Neuronal stem cell (in vitro differentiated cells): ENCODE results near the gene UXS1.
A peak's percentile ranks its signal among the peaks of the same experiment; 100 is the strongest.

Experiments
- DNase-seq: peaks from one replicate; pipeline ENCODE4 v3.0.0-alpha.2; 2013; ENCODE audit warnings: low spot score
- H2AFZ ChIP-seq: one replicate; pipeline ENCODE4 v1.6.1; 2013; ENCODE audit warnings: mild to moderate bottlenecking, low read length, inconsistent platforms
- H2AK5ac ChIP-seq: 2 replicates; pipeline ENCODE4 v1.6.1; 2013; ENCODE audit warnings: low read depth, mild to moderate bottlenecking, inconsistent platforms, low read length, moderate library complexity, mixed read lengths
- H2BK120ac ChIP-seq: 2 replicates; pipeline ENCODE4 v1.6.1; 2013; ENCODE audit warnings: low read depth, mild to moderate bottlenecking, inconsistent platforms, low read length, moderate library complexity, mixed read lengths
- H2BK12ac ChIP-seq: one replicate; pipeline ENCODE4 v1.6.1; 2013; ENCODE audit warnings: low read length, inconsistent platforms
- H2BK15ac ChIP-seq: 2 replicates; pipeline ENCODE4 v1.6.1; 2013; ENCODE audit warnings: mild to moderate bottlenecking, low read length, inconsistent platforms, mixed read lengths
- H2BK5ac ChIP-seq: one replicate; pipeline ENCODE4 v1.6.1; 2013; ENCODE audit warnings: inconsistent platforms, mild to moderate bottlenecking, low read length, moderate library complexity
- H3K14ac ChIP-seq: one replicate; pipeline ENCODE4 v1.6.1; 2013; ENCODE audit warnings: low read length, inconsistent platforms
- H3K18ac ChIP-seq: 2 replicates; pipeline ENCODE4 v1.6.1; 2013; ENCODE audit warnings: low read length, inconsistent platforms
- H3K23ac ChIP-seq: 2 replicates; pipeline ENCODE4 v1.6.1; 2013; ENCODE audit warnings: low read depth, mild to moderate bottlenecking, mixed read lengths, low read length, inconsistent platforms; ENCODE audit not compliant: poor library complexity
- H3K27ac ChIP-seq: replicated peaks from 3 replicates; pipeline ENCODE4 v1.5.1; 2013; ENCODE audit warnings: low read length, inconsistent platforms
- H3K27me3 ChIP-seq, 3 experiments: 2 replicates each; pipeline ENCODE4 v1.6.1; 2013; ENCODE audit warnings: low read length in 3 of 3, mild to moderate bottlenecking in 2 of 3, inconsistent platforms in 1 of 3, low read depth in 1 of 3, mixed read lengths in 1 of 3, moderate library complexity in 1 of 3; ENCODE audit not compliant: control insufficient read depth in 3 of 3, insufficient read depth in 3 of 3
- H3K36me3 ChIP-seq, 2 donors: replicated peaks in 1 of 2; 2 replicates each; pipeline ENCODE4 v1.6.1; 2013; ENCODE audit warnings: low read length in 2 of 2; ENCODE audit not compliant: control insufficient read depth in 2 of 2, insufficient read depth in 2 of 2
- H3K4ac ChIP-seq: 2 replicates; pipeline ENCODE4 v1.6.1; 2013; ENCODE audit warnings: inconsistent platforms, mild to moderate bottlenecking, low read length, moderate library complexity
- H3K4me1 ChIP-seq, 2 donors: 1 replicate in 1 of 2; 2 replicates in 1 of 2; pipeline ENCODE4 v1.6.1; 2013; ENCODE audit warnings: low read length in 2 of 2, low read depth in 1 of 2; ENCODE audit not compliant: control insufficient read depth in 2 of 2, insufficient read depth in 1 of 2
- H3K4me2 ChIP-seq: one replicate; pipeline ENCODE4 v1.6.1; 2013; ENCODE audit warnings: mild to moderate bottlenecking, low read length, inconsistent platforms; ENCODE audit not compliant: insufficient read depth, poor library complexity, severe bottlenecking
- H3K4me3 ChIP-seq, 2 donors: 2 replicates each; pipeline ENCODE4 v1.5.1; 2013; ENCODE audit warnings: low read length in 2 of 2, mild to moderate bottlenecking in 2 of 2, inconsistent platforms in 1 of 2, moderate library complexity in 1 of 2
- H3K79me1 ChIP-seq: one replicate; pipeline ENCODE4 v1.6.1; 2013; ENCODE audit warnings: low read depth, mild to moderate bottlenecking, inconsistent platforms, low read length, moderate library complexity
- H3K9ac ChIP-seq: one replicate; pipeline ENCODE4 v1.6.1; 2013; ENCODE audit warnings: mild to moderate bottlenecking, low read depth, low read length, inconsistent platforms; ENCODE audit not compliant: poor library complexity
- H3K9me3 ChIP-seq, 2 donors: replicated peaks in 1 of 2; 2 replicates each; pipeline versions ENCODE3 to v1.6.1; 2013; ENCODE audit warnings: low read length in 2 of 2, mild to moderate bottlenecking in 2 of 2, inconsistent platforms in 1 of 2, low read depth in 1 of 2, mixed read lengths in 1 of 2, moderate library complexity in 1 of 2; ENCODE audit not compliant: control insufficient read depth in 2 of 2, insufficient read depth in 1 of 2
- H4K8ac ChIP-seq: one replicate; pipeline ENCODE4 v1.6.1; 2013; ENCODE audit warnings: low read depth, mild to moderate bottlenecking, inconsistent platforms, low read length, moderate library complexity
- H4K91ac ChIP-seq: one replicate; pipeline ENCODE4 v1.6.1; 2013; ENCODE audit warnings: low read length, low read depth, mild to moderate bottlenecking, inconsistent platforms; ENCODE audit not compliant: poor library complexity
- WGBS, 2 donors: extraction: QIAGEN DNeasy Blood & Tissue Kit; methylation state at CpG; one replicate each; pipeline ENCODE4 v1.1.7; 2013; ENCODE audit warnings: missing lambda C conversion rate in 2 of 2, mixed read lengths in 1 of 2; ENCODE audit not compliant: insufficient read length in 2 of 2, insufficient replicate concordance in 1 of 2; ENCODE audit errors: extremely low coverage in 2 of 2; 5-methylcytosine and 5-hydroxymethylcytosine counted together

The UXS1 gene

DNA sequence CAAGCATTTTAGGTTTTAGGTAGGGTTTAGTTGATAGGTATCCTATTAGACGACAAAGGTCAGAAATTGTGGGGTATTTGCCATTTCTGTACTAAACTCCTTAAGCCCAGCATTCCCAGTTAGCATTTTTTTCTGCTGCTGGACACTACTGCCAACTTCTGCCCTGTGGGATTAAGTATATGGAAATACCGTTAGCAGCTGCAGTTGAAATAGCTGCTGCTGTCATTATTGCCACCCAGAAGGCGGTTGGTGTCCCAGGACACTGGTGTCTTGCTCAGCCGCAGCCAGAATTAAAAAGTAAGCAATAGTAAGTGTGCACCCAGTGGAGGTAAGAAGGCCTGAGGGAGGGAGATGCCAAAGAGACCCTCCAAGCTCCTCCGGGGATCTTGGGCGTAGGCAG is 1.9 kb upstream of the UXS1 start:
- Histone ChIP-seq H3K18ac (no peak overlapping the region), H2BK15ac (no peak overlapping the region), H3K79me1 (peaks cover 10% of the 10 kb centered on the region), H2AFZ (no peak overlapping the region), H4K91ac (no peak overlapping the region), H3K4ac (no peak overlapping the region), H2BK120ac (no peak overlapping the region), H3K14ac (no peak overlapping the region), H2AK5ac (peak overlapping the region; percentile 85), H2BK12ac (no peak overlapping the region), H3K27ac (no peak overlapping the region), H3K9me3 (no peaks in the 10 kb centered on the region), H3K36me3 (peaks cover 0 to 5% of the 10 kb centered on the region in 2 donors), H3K23ac (no peak overlapping the region), H3K4me1 (peaks cover 7 to 9% of the 10 kb centered on the region in 2 donors), H3K4me3 (no peak overlapping the region), H2BK5ac (no peak overlapping the region), H3K4me2 (no peak overlapping the region), H4K8ac (no peak overlapping the region), H3K9ac (no peak overlapping the region), H3K27me3 (no peaks in the 10 kb centered on the region)
- WGBS, 2 donors, result no CpG with 5 or more reads among the region's 6 CpGs
- no peak for DNase-seq

DNA sequence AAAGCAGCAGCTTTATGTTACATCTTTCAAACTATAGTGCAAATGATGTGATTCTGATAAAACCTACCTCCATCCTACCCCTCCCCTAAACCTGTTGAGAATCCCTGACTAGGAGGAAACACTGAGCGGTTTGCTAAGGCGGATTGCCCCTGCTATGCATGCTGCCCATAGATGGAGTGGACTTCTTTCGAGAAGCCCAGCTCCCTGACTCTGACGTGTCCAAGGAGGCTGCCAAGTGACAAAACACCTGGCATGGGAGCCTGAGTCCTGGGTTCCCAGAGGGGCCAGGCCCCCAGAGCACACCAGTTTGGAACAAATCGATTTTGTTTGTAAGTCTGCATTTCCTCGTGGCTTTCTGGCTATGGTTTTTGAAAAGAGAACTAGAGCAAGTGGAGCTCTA is 1.4 kb upstream of the UXS1 start:
- DNase-seq, result no peak
- Histone ChIP-seq H3K36me3 (peaks cover 0 to 5% of the 10 kb centered on the region in 2 donors), H2BK120ac (no peak overlapping the region), H4K91ac (no peak overlapping the region), H3K18ac (no peak overlapping the region), H3K9ac (no peak overlapping the region), H2AFZ (peak overlapping the region; percentile 92), H3K4me2 (no peak overlapping the region), H3K4me3 (peak overlapping the region in 1 of 2 donors; percentile 80), H2BK5ac (no peak overlapping the region), H3K14ac (no peak overlapping the region), H3K27me3 (no peaks in the 10 kb centered on the region), H3K23ac (no peak overlapping the region), H2AK5ac (no peak overlapping the region), H3K4ac (no peak overlapping the region), H3K79me1 (peaks cover 10% of the 10 kb centered on the region), H4K8ac (no peak overlapping the region), H2BK15ac (no peak overlapping the region), H2BK12ac (no peak overlapping the region), H3K4me1 (peaks cover 7 to 9% of the 10 kb centered on the region in 2 donors), H3K9me3 (no peaks in the 10 kb centered on the region), H3K27ac (no peak overlapping the region)
- WGBS, 2 donors, result no CpG with 5 or more reads among the region's 6 CpGs

DNA sequence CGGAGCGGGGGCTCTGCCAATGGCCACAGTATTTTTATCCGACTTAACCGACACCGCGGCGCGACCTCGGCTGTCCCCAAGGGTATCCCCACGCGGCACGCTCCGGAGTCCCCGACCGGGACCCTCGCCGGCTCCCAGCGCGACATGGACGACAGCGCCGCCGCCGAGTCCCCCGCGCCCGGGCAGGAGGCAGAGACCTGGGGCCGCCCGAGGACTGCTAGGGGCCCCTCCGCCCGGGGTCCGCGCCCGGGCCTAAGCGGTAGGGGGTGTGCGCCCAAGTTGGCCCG is 468 bp downstream of the UXS1 start:
- Histone ChIP-seq H3K4me2 (peak overlapping the region; percentile 71), H2BK5ac (peak overlapping the region; percentile 39), H3K4ac (no peak overlapping the region), H2BK12ac (no peak overlapping the region), H3K4me3 (peak overlapping the region; percentile 83 to 99), H3K27ac (no peak overlapping the region), H3K9me3 (no peaks in the 10 kb centered on the region), H3K79me1 (peaks cover 12% of the 10 kb centered on the region), H3K14ac (no peak overlapping the region), H4K8ac (no peak overlapping the region), H3K23ac (peak overlapping the region; percentile 47), H3K4me1 (peaks cover 7 to 11% of the 10 kb centered on the region in 2 donors), H2BK120ac (no peak overlapping the region), H3K9ac (peak overlapping the region; percentile 93), H4K91ac (no peak overlapping the region), H2BK15ac (peak overlapping the region; percentile 50), H2AK5ac (no peak overlapping the region), H3K18ac (peak overlapping the region; percentile 98), H3K27me3 (no peaks in the 10 kb centered on the region), H2AFZ (peak overlapping the region; percentile 96), H3K36me3 (peaks cover 0 to 12% of the 10 kb centered on the region in 2 donors)
- DNase-seq, result peak; percentile 15
- whole genome bisulfite sequencing, 2 donors, result no CpG with 5 or more reads among the region's 37 CpGs

DNA sequence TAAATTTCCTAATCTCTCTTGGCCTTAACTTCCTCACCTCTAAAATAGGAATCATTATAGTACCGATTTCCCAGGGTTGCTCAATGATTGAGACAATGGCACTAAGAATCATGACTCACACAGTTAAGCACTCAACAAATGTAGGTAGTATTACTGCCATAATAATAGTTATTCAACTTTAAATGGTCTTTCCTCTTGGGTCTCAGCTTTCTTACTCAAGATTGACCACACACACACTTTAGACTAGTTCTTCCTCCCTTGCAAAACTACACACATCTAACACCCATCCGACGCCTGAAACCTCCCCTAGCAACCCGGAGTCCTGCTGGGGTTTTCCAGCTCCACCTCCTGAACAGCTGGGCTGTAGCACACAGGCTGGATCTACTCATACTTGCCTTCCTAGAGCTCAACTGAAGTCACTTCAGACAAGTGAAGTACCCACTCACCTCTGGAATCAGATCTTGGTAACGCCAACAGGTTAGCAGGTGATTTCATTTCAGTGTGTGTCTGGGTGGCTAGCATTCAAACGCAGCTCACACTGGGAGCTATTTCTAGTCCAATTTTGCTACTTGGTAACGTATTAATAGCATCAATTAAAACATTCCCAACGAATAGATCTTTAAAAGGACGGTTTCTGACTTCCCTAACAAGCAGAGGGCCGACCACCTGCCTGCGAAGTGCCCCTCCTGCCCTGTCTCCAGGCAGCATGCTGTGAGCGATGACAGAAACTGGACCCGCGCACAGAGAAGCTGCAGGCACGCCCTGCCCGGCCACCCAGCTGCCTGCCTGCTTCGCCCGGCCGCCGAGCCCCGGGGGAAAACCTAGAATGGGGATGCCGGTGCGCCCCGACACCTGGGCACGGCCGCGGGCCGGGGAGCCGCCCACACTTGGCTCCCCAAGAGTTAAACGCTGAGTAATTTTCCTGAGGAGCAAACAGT is 1.1 kb downstream of the UXS1 start:
- Histone ChIP-seq H3K4me2 (peak overlapping the region; percentile 71), H3K14ac (no peak overlapping the region), H3K79me1 (peaks cover 12% of the 10 kb centered on the region), H4K8ac (no peak overlapping the region), H2BK12ac (no peak overlapping the region), H3K18ac (peak overlapping the region; percentile 98), H4K91ac (no peak overlapping the region), H3K27ac (no peak overlapping the region), H3K9me3 (peaks cover 0 to 3% of the 10 kb centered on the region in 2 donors), H2BK15ac (peak overlapping the region; percentile 50), H3K36me3 (peaks cover 0 to 17% of the 10 kb centered on the region in 2 donors), H2BK5ac (peak overlapping the region; percentile 39), H3K4me3 (peak overlapping the region; percentile 83 to 99), H3K27me3 (no peaks in the 10 kb centered on the region), H3K9ac (peak overlapping the region; percentile 93), H3K23ac (peak overlapping the region; percentile 47), H2BK120ac (no peak overlapping the region), H3K4me1 (peaks cover 7 to 14% of the 10 kb centered on the region in 2 donors), H3K4ac (no peak overlapping the region), H2AK5ac (no peak overlapping the region), H2AFZ (peak overlapping the region; percentile 96)
- WGBS, 2 donors, result no CpG with 5 or more reads among the region's 30 CpGs
- no peak for DNase-seq
